Measurements from ENCODE around the gene ANKDD1A.
A peak's percentile ranks its signal among the peaks of the same experiment; 100 is the strongest.

ANKDD1A gene

GRCh38 chr15:64975390-64975789 lies 63.7 kb downstream of the ANKDD1A start:
- no peak for DNase-seq

DNA sequence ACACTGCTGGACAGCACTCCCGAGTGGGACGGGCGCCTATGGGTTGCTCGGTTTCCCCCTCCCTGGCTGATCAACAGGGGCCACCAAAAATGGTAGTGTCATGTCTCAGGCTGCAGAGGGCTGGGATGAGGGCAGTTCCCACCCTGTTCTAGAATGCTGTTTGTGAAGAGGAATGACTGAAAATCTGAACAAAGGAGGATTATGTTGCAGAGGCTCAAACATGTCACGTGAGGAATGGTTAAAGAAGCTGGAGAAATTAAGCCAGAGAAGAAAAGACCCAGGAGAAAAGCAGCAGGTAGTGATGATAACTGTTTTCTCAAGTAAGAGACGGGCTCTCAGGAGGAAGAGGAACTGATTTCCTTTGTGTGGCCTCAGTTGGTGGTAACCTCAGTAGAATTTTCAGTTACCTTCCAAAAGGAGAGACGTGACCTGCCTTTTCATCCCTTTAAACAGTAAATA lies 67.6 kb downstream of the ANKDD1A start:
- no peak for DNase-seq

GRCh38 chr15:64981812-64982431 lies 70.2 kb downstream of the ANKDD1A start:
- no peak for DNase-seq

- no peak for DNase-seq
These were observed 70.8 kb downstream of the ANKDD1A start for GRCh38 chr15:64982472-64982871.

DNA sequence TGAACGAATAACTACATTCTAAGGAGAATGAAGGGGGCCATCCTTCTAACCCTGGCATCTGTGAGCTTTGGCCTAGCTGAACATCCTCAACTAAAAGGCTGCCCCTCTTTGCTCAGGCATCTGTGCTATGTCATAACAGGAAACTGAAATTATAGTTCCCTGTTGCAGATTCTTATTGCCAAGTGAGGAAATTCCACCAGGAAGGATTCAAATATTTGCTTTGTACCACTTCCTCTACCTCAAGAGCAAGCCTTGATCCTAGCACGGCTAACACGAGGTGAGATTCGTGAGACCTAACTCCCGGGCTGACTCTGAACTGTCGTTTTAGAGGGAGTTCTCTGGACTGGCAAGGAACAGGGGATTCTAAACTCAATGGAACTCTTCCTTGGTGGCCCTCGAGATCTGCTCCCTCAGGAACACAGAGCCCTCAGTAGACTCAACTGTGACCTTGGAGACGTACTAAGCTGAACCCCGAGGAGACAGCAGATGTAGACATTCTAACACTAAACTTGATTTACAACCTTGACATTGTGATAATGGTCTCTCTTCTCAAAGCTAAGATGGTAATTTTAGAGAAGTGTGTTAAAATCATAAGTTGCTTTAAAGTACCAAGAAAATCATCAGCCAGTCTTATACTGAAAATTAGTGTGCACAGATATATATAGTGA lies 73.8 kb downstream of the ANKDD1A start:
- DNase-seq: no peak

GRCh38 chr15:64987136-64987535 lies 75.4 kb downstream of the ANKDD1A start:
- DNase-seq: no peak

GRCh38 chr15:64989416-64990167 lies 77.9 kb downstream of the ANKDD1A start, which contains the start of gene SPG21:
Gene SPG21, minus strand, starts transcription at chr15:64989914. Its CDS starts 6,345 bp downstream, at chr15:64983569.
- peak; percentile 94 for DNase-seq

DNA sequence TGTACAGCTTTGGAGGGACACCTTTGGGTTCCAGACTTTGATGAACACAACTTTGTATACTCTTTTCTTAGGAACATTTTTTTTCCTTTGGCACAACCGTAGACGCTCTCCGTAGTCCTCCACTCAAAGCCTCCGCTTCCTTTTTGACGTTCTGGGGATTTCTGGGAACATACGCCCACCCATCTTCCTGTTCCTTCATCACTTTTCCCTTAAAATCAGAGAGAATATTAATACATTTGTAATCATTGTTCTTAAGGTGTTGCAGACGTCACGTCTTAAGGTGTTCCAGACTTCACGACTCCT lies 78.4 kb downstream of the ANKDD1A start:
- no peak for DNase-seq

GRCh38 chr15:64991536-64992135 lies 79.9 kb downstream of the ANKDD1A start:
- DNase-seq: no peak

- DNase-seq: no peak
These were observed 81.6 kb downstream of the ANKDD1A start for GRCh38 chr15:64993290-64993689.

DNA sequence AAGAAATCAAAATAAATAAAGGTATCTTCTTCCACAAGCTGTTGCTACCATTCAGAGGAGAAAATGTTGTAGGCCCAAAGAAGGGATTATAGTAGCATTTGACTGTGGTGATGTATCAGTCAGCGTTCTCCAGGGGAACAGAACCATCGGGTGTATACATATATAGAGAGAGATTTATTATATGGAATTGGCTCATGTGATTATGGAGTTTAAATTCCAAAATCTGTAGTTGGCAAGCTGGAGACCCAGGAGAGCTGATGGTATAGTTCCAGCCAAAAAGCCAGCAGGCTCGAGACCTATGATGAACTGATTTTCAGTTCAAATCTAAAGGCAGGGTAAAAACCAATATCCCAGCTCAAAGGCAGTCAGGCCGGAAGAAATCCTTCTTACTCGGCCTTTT lies 85.4 kb downstream of the ANKDD1A start:
- no peak for DNase-seq

- no peak for DNase-seq
These were observed 86.2 kb downstream of the ANKDD1A start for GRCh38 chr15:64997745-64998375.

DNA sequence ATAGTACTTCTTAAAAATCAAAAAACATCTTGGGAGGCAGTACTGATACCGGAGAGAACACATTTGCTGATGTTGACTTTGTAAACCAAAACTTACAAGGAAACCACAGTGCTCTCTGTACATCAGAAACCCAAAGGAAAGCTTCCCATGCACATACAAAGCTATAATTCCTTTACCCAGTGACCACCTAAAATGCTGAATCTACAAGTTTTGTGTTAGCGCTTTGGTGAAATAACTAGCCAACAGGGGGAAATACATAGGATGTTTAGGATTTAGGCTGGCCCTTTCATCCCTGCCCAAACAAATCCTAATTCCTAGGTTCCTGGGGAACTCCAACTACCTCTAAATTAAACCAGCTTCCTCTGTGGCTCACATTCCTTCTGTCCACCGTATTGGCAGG lies 93.3 kb downstream of the ANKDD1A start:
- DNase-seq: no peak

DNA sequence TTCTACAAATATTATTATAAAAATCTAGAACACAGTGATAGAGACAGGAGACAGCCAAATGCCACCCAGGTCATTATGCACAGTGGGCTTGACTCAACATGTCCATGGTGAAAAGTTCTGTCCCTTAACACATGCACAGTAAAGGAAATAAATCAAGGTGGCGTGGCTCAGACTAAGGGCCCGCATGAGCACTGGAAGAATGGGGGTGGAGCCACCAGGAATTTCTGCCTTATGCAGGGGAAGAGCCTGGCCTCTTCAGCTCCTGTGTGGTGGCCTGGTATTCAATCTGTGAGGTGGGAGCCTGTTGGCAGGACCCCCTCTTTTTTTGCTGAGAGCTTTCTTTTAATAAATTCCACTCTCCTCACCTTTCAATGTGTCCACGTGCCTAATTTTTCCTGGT lies 95.2 kb downstream of the ANKDD1A start:
- no peak for DNase-seq
